GM21619 (cell line): Measurements from ENCODE around the gene ACCS.
A peak's percentile ranks its signal among the peaks of the same experiment; 100 is the strongest.

Source experiments
- ATAC-seq: cut with Tn5 transposase; IDR thresholded peaks from one replicate; pipeline ENCODE4 v1.9.1; 2021; ENCODE audit not compliant: unreplicated experiment

The ACCS gene

GRCh38 chr11:44065841-44066731, at the start of gene ACCS:
Gene ACCS, plus strand, starts transcription at chr11:44066270. Its CDS starts 1,358 bp downstream, at chr11:44067628.
- ATAC-seq: peak; percentile 94

DNA sequence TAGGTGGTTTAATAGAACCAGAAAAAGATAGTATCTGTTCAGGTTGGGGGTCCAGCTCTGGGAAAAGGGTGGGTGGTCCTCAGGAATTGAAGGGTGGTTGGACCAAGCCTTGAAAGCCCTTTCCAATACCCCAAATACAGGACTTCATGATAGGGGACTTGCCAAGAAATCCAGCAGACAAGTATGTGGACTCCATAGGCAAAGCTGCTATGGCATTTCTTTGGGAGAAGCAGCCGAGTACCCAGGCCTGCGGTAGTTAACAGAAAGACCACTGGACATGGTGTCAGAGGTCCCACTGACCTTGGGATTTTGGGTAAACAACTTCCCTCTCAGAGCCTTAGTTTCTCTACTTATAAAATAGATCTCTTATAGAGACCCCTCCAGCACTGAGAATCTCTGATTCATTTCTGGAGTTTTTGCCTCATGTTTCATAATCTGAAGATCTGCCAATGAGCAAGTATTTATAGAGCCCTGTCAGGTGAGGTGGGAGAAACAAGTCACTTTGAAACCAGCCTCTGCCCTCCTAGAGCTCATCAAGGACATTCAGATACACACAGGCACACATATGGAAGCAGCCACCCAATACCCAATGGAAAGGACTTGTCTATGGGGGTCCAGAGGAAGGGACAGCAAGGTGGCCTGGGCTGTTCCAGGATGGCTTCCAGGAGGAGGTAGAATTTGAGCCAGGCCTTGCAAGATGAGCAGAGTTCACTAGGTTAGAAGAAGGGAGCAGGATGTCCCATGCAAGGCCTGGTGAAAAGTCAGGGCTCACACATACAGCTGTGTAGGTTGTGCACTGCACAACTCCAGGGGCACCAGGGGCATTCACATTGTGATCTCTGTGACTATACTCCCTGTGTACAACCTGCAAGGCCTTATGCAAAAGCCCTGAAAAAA, 49.3 kb upstream of the ACCS start:
- ATAC-seq: no peak

DNA sequence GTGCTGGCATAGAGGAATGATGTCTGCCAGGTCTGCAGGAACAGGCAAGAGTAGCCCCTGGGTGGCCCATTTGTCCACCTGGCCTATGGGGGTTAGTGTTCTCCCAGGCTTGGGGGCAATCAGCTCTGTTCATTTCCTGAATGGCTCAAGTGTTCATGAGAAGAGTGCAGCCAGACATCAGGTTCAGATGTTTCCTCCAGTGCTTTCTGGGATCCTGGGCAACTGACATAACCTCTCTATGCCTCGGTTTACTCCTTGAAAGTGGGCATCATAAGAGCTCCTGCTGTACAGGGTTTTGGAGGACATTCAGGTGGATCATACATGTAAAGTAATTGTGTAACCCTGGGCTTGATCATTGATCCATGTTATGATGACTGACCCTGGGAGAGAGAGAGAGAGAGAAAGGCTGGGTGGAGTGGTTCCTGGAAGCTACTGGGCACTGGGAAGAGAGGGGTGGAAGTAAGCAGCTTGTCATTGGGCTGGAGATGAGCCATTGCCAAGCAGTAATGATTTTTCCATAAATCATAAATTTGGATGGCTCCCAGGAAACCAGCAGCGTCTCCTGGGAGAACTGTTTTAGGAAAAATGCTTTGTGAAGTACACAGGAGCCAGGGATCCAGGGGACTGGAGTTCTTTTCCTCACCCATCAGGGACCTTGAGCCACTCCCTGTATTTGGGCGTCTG, 48.5 kb upstream of the ACCS start:
- ATAC-seq: no peak

DNA sequence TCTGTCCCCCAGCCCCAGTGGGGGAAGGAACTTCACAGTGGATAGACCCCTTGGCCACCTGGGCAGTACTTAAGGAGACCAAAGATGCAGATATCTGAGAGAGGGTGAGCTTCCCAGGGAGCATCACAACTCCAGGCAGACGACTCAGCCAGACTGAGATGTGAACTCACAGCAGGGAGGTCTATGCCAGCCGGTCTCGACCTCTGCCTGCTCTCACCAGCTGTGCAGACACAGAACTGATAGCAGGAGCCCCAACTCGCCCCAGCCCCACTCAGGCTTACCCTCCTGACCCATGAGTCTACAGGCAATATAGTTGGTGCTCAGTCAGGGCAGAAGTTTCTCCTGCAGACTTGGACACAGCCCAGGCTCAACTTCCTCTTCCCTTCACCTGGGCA, 47.9 kb upstream of the ACCS start:
- ATAC-seq: no peak

- ATAC-seq: no peak
These were observed 47.2 kb upstream of the ACCS start for GRCh38 chr11:44018829-44019228.

- ATAC-seq: no peak
These were observed 41.1 kb upstream of the ACCS start for GRCh38 chr11:44024977-44025376.

GRCh38 chr11:44025727-44026126, 40.3 kb upstream of the ACCS start:
- no peak for ATAC-seq

DNA sequence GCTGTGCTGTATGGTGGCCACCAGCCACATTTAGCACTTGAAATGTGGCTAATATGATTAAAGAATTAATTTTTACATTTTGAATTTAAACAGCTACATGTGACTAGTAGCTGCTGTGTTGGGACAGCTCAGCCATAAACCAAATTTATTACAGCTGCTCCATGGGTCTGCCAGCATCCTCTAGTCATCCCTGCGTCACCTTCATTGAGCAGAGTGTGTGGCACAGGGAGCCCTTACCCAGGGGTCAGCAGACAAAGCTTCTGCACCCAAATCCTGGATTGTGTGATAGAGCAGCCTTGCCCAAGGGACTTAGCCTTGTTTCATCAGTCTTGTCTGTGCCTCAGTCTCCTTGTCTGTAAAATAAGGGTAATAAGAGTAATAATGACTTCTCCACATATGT, 37.7 kb upstream of the ACCS start:
- ATAC-seq: no peak

- no peak for ATAC-seq
These were observed 37.1 kb upstream of the ACCS start for GRCh38 chr11:44028816-44029506.

- ATAC-seq: no peak
These were observed 36.6 kb upstream of the ACCS start for GRCh38 chr11:44029507-44029845.

- no peak for ATAC-seq
These were observed 35.8 kb upstream of the ACCS start for GRCh38 chr11:44029977-44030911.

DNA sequence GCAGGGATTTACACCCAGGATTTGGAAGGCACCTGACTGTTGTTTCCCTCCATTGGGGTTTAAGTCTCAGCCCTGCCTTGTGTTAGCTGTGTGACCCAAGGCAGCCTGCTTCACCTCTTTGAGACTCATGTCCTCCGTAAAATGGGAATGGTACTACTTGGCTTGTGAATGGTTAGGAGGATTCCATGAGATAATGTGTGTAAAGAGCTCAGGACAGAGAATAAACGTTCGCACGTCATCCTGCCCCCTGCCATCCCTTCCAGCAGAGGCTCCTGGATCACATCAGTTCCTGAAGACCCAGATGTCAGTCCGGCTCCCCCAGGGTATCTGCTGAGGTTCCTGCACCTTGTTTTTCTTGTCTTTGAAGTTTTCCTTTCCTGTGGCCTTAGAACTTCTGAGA, 35.1 kb upstream of the ACCS start:
- ATAC-seq: no peak

DNA sequence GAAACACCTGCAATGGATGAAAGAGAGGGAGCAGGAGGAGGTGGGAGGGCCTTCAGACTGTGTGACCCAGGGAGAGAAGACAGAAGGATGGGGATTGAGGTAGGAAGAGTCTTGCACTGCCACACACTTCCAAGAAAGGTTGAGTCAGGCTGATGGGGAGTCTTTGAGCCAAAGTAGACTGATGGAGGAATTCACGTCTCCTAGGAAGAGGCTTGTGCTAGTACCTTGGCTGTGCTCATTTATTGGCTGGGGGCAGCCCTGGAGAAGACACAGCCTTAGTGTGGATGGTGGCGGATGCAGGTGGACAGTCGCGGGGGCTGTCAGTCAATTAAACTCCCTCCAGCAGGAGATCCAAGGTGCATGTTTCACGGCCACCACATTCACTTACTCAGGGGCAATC, 34.5 kb upstream of the ACCS start:
- ATAC-seq: no peak

DNA sequence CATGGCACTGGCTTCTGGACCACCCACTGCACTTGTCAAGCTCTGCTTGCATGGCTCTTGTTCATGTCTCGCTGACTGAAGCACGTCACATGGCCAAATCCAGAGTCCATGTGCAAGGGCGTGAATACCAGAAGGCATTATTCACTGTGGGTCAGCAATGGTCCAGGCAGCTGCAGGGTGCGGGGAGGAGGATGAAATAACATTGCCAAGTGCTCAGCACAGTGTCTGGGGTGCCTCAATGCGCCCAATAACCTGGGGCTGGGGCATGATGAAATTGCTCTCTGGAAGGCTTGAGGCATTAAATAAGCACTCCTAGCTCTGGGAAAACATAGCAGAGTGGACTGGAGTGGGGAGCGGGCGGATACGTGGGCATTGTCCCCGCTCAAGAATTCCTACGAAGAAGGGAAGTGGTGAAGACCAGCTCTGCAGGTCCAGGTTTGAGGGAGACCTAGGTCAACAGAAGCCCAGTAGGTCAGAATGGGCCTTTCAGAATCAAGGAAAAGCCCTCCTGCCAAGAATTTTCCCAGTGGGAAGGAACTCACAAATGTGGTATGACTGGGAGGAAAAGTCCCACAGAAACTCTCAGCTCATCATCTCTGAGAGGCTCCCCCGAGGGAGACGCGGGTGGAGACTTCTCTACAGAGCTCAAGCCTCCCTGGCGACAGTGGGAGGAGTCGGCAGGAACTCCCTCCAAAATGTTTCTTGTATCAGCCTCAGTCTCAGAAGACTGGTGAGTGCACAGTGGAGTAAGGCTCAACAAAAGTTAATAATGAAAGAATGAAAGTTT, 33.6 kb upstream of the ACCS start:
- no peak for ATAC-seq

DNA sequence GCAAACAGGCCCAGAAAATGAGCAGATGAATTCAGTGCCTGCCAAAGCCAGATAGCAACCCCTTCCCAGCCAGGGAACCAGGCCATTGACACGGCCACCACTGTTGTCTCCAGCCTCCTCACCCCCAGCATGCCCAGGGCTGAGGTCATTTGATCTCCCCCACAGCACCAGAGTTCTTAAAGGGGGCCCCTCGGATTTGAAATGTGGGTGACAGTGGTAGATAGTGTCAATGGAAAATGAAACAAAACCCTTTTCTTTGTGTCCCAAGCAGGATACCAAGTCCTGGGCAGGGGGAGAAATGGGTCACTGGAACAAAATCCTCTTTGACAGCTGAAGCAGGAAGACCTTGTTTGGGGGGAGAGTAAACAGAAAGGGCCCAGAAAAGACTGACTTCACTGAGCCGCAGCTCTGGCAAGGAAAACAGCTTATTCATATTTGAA, 32.6 kb upstream of the ACCS start:
- no peak for ATAC-seq

DNA sequence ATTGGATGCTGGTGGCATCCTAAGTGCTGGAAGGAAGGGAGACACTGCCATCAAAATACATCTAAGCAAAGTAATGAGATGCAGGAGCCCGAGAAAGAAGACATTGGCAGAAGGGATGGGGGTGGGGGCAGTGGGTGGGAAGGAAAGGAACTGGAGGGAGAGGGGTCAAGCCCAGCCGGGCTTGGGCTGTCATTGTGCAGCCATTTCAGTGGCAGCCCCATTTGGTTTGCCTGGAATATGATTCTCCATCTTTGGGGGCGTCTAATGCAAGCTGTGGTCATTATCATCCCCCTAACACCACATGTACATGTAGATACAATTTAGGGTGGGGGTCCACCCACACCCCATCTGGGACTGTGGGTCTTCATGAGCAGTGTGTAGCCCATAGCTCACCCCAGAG, 32.2 kb upstream of the ACCS start:
- no peak for ATAC-seq

DNA sequence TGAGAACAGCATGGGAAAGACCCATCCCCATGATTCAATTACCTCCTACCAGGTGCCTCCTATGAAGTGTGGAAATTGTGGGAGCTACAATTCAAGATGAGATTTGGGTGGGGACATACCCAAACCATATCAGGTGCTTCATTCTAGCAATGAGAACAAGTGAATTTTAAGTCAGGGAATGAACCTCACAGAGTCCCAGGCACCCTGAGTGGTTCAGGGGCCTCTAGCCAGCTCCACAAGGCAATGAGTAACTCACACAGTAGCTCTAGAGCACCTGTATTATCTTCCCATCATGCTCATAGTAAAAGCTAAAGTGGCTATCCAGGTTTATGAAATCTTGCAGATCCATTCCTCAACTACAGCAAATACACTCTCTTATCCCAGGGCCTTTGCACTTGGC, 31.4 kb upstream of the ACCS start:
- ATAC-seq: no peak

DNA sequence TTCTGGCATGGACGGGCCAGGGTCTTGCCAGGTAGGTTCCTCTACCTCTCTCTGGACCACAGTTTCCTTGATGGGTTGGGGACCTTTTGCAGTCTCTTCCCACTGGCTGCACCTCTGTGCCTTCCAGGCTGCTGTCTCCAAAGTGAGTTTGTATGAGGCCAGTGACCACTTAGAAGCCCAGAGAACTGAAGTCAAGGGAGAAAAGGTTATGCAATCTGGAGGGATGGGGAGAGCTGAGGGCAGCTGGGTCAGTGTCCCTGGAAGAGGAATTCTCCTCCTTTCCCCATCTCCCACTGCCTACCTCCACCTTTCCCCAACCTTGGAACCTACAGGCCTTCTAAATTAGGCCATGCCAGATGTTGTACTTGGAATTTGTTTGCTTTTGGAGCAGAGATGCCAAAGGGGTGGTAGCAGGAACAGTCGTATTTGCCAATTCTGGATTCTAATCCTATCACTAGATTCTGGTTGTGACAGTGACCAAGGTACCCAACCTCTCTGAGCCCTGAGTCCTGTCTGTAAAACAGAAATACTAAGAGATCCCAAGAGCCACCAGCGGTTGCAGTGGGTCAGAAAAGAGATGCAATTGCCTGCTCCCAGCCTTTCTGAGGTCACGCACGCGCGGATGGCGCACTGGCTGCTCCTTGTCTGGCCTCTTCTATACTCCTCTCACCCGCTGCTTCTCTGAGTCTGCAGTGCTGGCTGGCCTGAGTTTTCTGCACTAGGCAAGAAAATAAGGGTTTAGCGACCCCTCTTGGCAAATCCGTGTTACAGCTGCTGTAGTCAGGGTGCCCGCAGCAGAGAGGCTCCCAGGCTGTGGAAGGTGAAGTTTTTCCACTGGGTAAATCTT, 29.0 kb upstream of the ACCS start:
- no peak for ATAC-seq
